Heart left ventricle (tissue), 16 donors: ENCODE results near the gene MITD1. TPM values are rescaled to one million over a fixed set of nuclear protein-coding genes. Genes with fewer than 3 reads are reported as not detected.

Experiments
- ATAC-seq, 4 donors: fragments of 200-7000 bp; cut with Tn5 transposase; one replicate each; pipeline ENCODE4 v1.9.1; 2020 to 2022; ENCODE audit warnings: moderate library complexity in 4 of 4, mild to moderate bottlenecking in 3 of 4, moderate number of reproducible peaks in 1 of 4
- DNase-seq, 5 donors: peaks; one replicate each; pipeline ENCODE4 v3.0.0-alpha.2; 2020
- H3K27ac ChIP-seq, 12 donors: fragments of 200-600 bp; sonication (generic) in 4 of 12; one replicate each; pipeline versions ENCODE4 v1.5.0 to v1.8.0; 2016 to 2022; ENCODE audit warnings: mild to moderate bottlenecking in 2 of 12
- H3K27me3 ChIP-seq, 9 donors: fragments of 200-600 bp; sonication (generic) in 2 of 9; one replicate each; pipeline versions ENCODE4 v1.5.1 to v1.8.0; 2016 to 2022; ENCODE audit warnings: mild to moderate bottlenecking in 3 of 9
- H3K36me3 ChIP-seq, 9 donors: fragments of 200-600 bp; sonication (generic) in 2 of 9; one replicate each; pipeline versions ENCODE4 v1.5.0 to v1.8.0; 2018 to 2022; ENCODE audit warnings: mild to moderate bottlenecking in 2 of 9
- H3K4me1 ChIP-seq, 12 donors: fragments of 200-600 bp; sonication (generic) in 4 of 12; one replicate each; pipeline versions ENCODE4 v1.5.0 to v1.8.0; 2016 to 2022; ENCODE audit warnings: mild to moderate bottlenecking in 3 of 12
- H3K4me3 ChIP-seq, 12 donors: fragments of 200-600 bp; sonication (generic) in 4 of 12; one replicate each; pipeline versions ENCODE4 v1.5.0 to v1.8.0; 2017 to 2022; ENCODE audit warnings: mild to moderate bottlenecking in 9 of 12, moderate library complexity in 4 of 12
- H3K9me3 ChIP-seq, 12 donors: fragments of 200-600 bp; sonication (generic) in 4 of 12; one replicate each; pipeline versions ENCODE4 v1.5.0 to v1.8.0; 2016 to 2022; ENCODE audit warnings: mild to moderate bottlenecking in 1 of 12
- CTCF ChIP-seq, 12 donors: fragments of 200-600 bp; sonication (generic) in 4 of 12; IDR thresholded peaks; one replicate each; pipeline versions ENCODE4 v1.5.0 to v1.8.0; 2018 to 2022; ENCODE audit warnings: antibody characterized with exemption in 12 of 12, mild to moderate bottlenecking in 5 of 12
- POLR2A ChIP-seq, 2 donors: fragments of 450-650 bp; IDR thresholded peaks; one replicate each; pipeline ENCODE4 v1.6.1; 2017; ENCODE audit warnings: antibody characterized with exemption in 2 of 2, mild to moderate bottlenecking in 2 of 2, moderate library complexity in 2 of 2
- WGBS, 4 donors: extraction: QIAGEN DNeasy Blood & Tissue Kit in 2 of 4; methylation state at CpG; one replicate each; pipeline versions ENCODE4 v1.1.5 to v1.1.7; 2013 to 2018; 5-methylcytosine and 5-hydroxymethylcytosine counted together
- intact Hi-C, 10 donors: fragments of 100-400 bp; cut with DNase I; formaldehyde crosslinking; loops; one replicate each; pipeline versions ENCODE4 v1.11.1 to v1.14.2; 2022
- polyA plus RNA-seq, 2 donors: library from polyadenylated mRNA; stranded (reverse); fragments of 200-250 nt; gene quantifications; one replicate each; pipeline ENCODE4 v1.2.3, GENCODE V29; 2013
- total RNA-seq, 9 donors: library from RNA; depleted of rRNA in 2 of 9; stranded (reverse); fragments of >200 nt in 2 of 9; fragmentation: NEBNext Ultra II Directional in 3 of 9; extraction: Animal tissue kit (Norgen Biotek cat#: 25700) in 3 of 9; gene quantifications; one replicate each; pipeline versions ENCODE4 v1.1.0 to v1.2.4, GENCODE V29; 2016 to 2023
- donor health status: ischemic (EF 13 %, LVEDD 7.1; RV severe dilation, severe dysfunction).
- donor health status: healthy with polysubstance abuse.
- donor health status: DM: no; HTN: yes; CAD: no.
- donor health status: DM: no; HTN: no; CAD: no.
- donor health status: ischemic (EF 25% LVEDD 6.9; RV normal size, moderate dysfunction).
- donor health status: ischemic (EF 25% LVEDD 5.7; RV mildly dilated, moderate dysfunction).
- donor health status: healthy.
- donor health status: DM: yes; HTN: yes; CAD: no.
- donor health status: ischemic (EF 35%, LVEDD 5.7; RV mildly dilated, moderate dysfunction).
- donor health status: nonischemic (EF 11% LVEDD 7.7; RV severe dilation, severe dysfunction).
- donor health status: DM: yes; HTN: yes; CAD: no.
- donor health status: PGD.
- donor health status: ischemic (EF 29% LVEDD 5.4; RV normal size, mild dysfunction).
- donor health status: nonischemic (EF 23%, LVEDD 6.1; RV moderate dilation, normal function).

MITD1 gene
- total and polyA plus RNA-seq, 11 donors, result 8.4 to 22.6 (median 14.1) TPM

GRCh38 chr2:99190548-99190947 lies 9.7 kb upstream of the MITD1 start:
- WGBS, 4 donors, result 83 to 92% (median 86%) methylated on average over 1 of the region's 1 CpG
- Histone ChIP-seq H3K27me3 (no peaks in the 10 kb centered on the region), H3K27ac (no peak overlapping the region), H3K4me1 (no peaks in the 10 kb centered on the region), H3K9me3 (no peaks in the 10 kb centered on the region), H3K4me3 (no peak overlapping the region), H3K36me3 (peaks cover 0 to 91% (median 61%) of the 10 kb centered on the region in 9 donors)
- intact Hi-C loops, result loop anchor here in 1 of 10 donors (10.0 kb wide), 1 partner anchor 134 kb away; no protein-coding TSS in a partner anchor
- no peak for DNase-seq
- ATAC-seq, result no peak
- TF ChIP-seq CTCF (IDR thresholded peaks at IDR 0.05), result no peak
- TF ChIP-seq POLR2A (IDR thresholded peaks at IDR 0.05), result no peak

- intact Hi-C loops, result loop anchor here in 3 of 10 donors (10.0 kb wide), 2 partner anchors 146 to 306 kb away; partner anchors contain the start of genes REV1 (in 3 of the 3), EIF5B (in 1 of the 3) and TXNDC9 (in 1 of the 3)
- Histone ChIP-seq H3K4me3 (no peak overlapping the region), H3K4me1 (peaks cover 0 to 6% (median 0%) of the 10 kb centered on the region in 12 donors), H3K27ac (no peak overlapping the region), H3K36me3 (peaks cover 0 to 70% (median 41%) of the 10 kb centered on the region in 9 donors), H3K9me3 (no peaks in the 10 kb centered on the region), H3K27me3 (no peaks in the 10 kb centered on the region)
- TF ChIP-seq CTCF (IDR thresholded peaks at IDR 0.05) (no peak), POLR2A (IDR thresholded peaks at IDR 0.05) (no peak)
- DNase-seq (no peak), ATAC-seq (no peak)
- WGBS, 4 donors, result 94 to 98% (median 96%) methylated on average over 3 of the region's 3 CpGs
These were observed 7.5 kb upstream of the MITD1 start for GRCh38 chr2:99188357-99188756.

GRCh38 chr2:99187011-99187410 lies 6.2 kb upstream of the MITD1 start:
- ATAC-seq, result no peak
- Histone ChIP-seq H3K27me3 (no peaks in the 10 kb centered on the region), H3K36me3 (peaks cover 0 to 57% (median 30%) of the 10 kb centered on the region in 9 donors), H3K27ac (no peak overlapping the region), H3K4me1 (peaks cover 2 to 20% (median 8%) of the 10 kb centered on the region in 12 donors), H3K9me3 (no peaks in the 10 kb centered on the region), H3K4me3 (no peak overlapping the region)
- TF ChIP-seq POLR2A (IDR thresholded peaks at IDR 0.05) (no peak), CTCF (IDR thresholded peaks at IDR 0.05) (no peak)
- DNase-seq, result no peak
- intact Hi-C loops, result loop anchor here in 3 of 10 donors (10.0 kb wide), 2 partner anchors 148 to 308 kb away; partner anchors contain the start of genes REV1 (in 3 of the 3), EIF5B (in 1 of the 3) and TXNDC9 (in 1 of the 3)

- intact Hi-C loops, result loop anchor here in 6 of 10 donors (5.0 to 10.0 kb wide), 4 partner anchors 43 to 310 kb away; partner anchors contain the start of genes EIF5B (in 5 of the 6), TXNDC9 (in 5 of the 6), REV1 (in 3 of the 6) and C2orf15 (in 1 of the 6)
- TF ChIP-seq POLR2A (IDR thresholded peaks at IDR 0.05), result no peak
- no peak for TF ChIP-seq CTCF (IDR thresholded peaks at IDR 0.05)
- Histone ChIP-seq H3K9me3 (no peaks in the 10 kb centered on the region), H3K27ac (no peak overlapping the region), H3K4me3 (no peak overlapping the region), H3K27me3 (no peaks in the 10 kb centered on the region), H3K36me3 (peaks cover 0 to 35% (median 18%) of the 10 kb centered on the region in 9 donors), H3K4me1 (peaks cover 4 to 33% (median 18%) of the 10 kb centered on the region in 12 donors)
- DNase-seq (no peak), ATAC-seq (no peak)
- 62 to 82% (median 76%) methylated on average over 6 of the region's 6 CpGs for WGBS, 4 donors
These were observed 4.0 kb upstream of the MITD1 start for GRCh38 chr2:99184811-99185210.
